ENCODE results near the gene ACHE.
"Not testable (repeated sequence)": the region's sequence is repeated elsewhere in the genome, so short reads cannot be mapped to it uniquely, and the experiment has no call there.

ACHE gene

DNA sequence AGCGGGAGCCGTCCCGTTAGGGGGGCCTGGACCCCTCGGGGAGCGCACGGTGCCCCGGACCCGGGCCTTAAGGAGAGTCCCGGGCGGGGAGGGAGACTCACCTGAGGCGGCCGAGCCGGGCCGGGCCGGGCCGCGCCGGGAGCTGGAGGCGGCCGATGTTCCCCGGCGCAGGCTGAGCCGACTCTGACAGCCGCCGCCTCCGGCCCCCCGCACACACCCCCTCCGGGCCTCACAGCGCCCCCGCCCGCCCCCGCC lies at the start of gene ACHE:
TSS of gene ACHE (minus strand) at position 188 of the 255 bp plus-strand sequence. CDS start 1,656 bp downstream, outside the sequence.
- H3K27me3 ChIP-seq (ENCODE audit: control insufficient read depth in 2 of 2, insufficient read depth in 2 of 2, low read length in 2 of 2), result peaks cover 7 to 10% of the 10 kb centered on the region in 2 donors
- peak within 1 kb of the TSS; percentile 43 to 75 for H3K27ac ChIP-seq (ENCODE audit: low read depth in 2 of 2, low read length in 2 of 2)
- no peaks in the 10 kb centered on the region for H3K36me3 ChIP-seq (ENCODE audit: control insufficient read depth in 2 of 2, insufficient read depth in 2 of 2, low read length in 2 of 2)
- H3K9ac ChIP-seq (ENCODE audit: low read depth in 1 of 2, low read length in 2 of 2), result peak within 1 kb of the TSS; percentile 14 to 65
- no peaks in the 10 kb centered on the region for H3K9me3 ChIP-seq (ENCODE audit: control insufficient read depth in 2 of 2, low read length in 2 of 2)
- H3K4me3 ChIP-seq (ENCODE audit: low read length in 2 of 2), result peak within 1 kb of the TSS; percentile 64 to 65
- H3K4me1 ChIP-seq (ENCODE audit: control insufficient read depth in 2 of 2, insufficient read depth in 2 of 2, low read length in 2 of 2), result peaks cover 24 to 30% of the 10 kb centered on the region in 2 donors

DNA sequence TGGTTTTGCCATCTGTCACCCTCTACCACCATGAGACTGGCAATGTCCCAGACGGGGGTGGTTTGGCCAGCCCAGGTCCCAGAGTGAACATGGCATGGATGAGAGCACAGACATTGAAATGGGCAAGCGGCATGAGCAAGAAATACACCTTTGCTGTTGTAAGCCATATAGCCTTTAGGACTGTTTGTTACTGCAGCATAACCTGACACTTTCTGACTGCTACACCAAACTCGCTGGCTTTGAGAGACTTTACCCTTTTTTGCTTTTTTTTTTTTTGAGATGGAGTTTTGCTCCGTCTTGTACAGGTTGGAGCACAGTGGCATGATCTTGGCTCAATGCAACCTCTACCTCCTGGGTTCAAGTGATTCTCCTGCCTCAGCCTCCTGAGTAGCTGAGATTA lies 48.5 kb upstream of the ACHE start:
- Histone ChIP-seq H3K9ac (ENCODE audit: low read depth in 1 of 2, low read length in 2 of 2) (no peak overlapping the region), H3K4me1 (ENCODE audit: control insufficient read depth in 2 of 2, insufficient read depth in 2 of 2, low read length in 2 of 2) (peaks cover 6 to 15% of the 10 kb centered on the region in 2 donors), H3K9me3 (ENCODE audit: control insufficient read depth in 2 of 2, low read length in 2 of 2) (peaks cover 0 to 2% of the 10 kb centered on the region in 2 donors), H3K27me3 (ENCODE audit: control insufficient read depth in 2 of 2, insufficient read depth in 2 of 2, low read length in 2 of 2) (peaks cover 0 to 2% of the 10 kb centered on the region in 2 donors), H3K27ac (ENCODE audit: low read depth in 2 of 2, low read length in 2 of 2) (no peak overlapping the region), H3K4me3 (ENCODE audit: low read length in 2 of 2) (no peak overlapping the region), H3K36me3 (ENCODE audit: control insufficient read depth in 2 of 2, insufficient read depth in 2 of 2, low read length in 2 of 2) (no peaks in the 10 kb centered on the region)

- H3K4me3 ChIP-seq (ENCODE audit: low read length in 2 of 2), result no peak overlapping the region
- H3K9ac ChIP-seq (ENCODE audit: low read depth in 1 of 2, low read length in 2 of 2), result no peak overlapping the region
- H3K27me3 ChIP-seq (ENCODE audit: control insufficient read depth in 2 of 2, insufficient read depth in 2 of 2, low read length in 2 of 2), result no peaks in the 10 kb centered on the region
- peaks cover 0 to 2% of the 10 kb centered on the region in 2 donors for H3K9me3 ChIP-seq (ENCODE audit: control insufficient read depth in 2 of 2, low read length in 2 of 2)
- H3K4me1 ChIP-seq (ENCODE audit: control insufficient read depth in 2 of 2, insufficient read depth in 2 of 2, low read length in 2 of 2), result peaks cover 6 to 11% of the 10 kb centered on the region in 2 donors
- H3K36me3 ChIP-seq (ENCODE audit: control insufficient read depth in 2 of 2, insufficient read depth in 2 of 2, low read length in 2 of 2), result no peaks in the 10 kb centered on the region
- H3K27ac ChIP-seq (ENCODE audit: low read depth in 2 of 2, low read length in 2 of 2), result no peak overlapping the region
Measured at GRCh38 chr7:100943693-100944092, 48.0 kb upstream of the ACHE start.

- H3K9ac ChIP-seq (ENCODE audit: low read depth in 1 of 2, low read length in 2 of 2), result peak overlapping the region; percentile 41 to 48
- peaks cover 0 to 2% of the 10 kb centered on the region in 2 donors for H3K9me3 ChIP-seq (ENCODE audit: control insufficient read depth in 2 of 2, low read length in 2 of 2)
- H3K27ac ChIP-seq (ENCODE audit: low read depth in 2 of 2, low read length in 2 of 2), result peak overlapping the region; percentile 38 to 77
- no peak overlapping the region for H3K4me3 ChIP-seq (ENCODE audit: low read length in 2 of 2)
- no peaks in the 10 kb centered on the region for H3K36me3 ChIP-seq (ENCODE audit: control insufficient read depth in 2 of 2, insufficient read depth in 2 of 2, low read length in 2 of 2)
- peaks cover 6 to 11% of the 10 kb centered on the region in 2 donors for H3K4me1 ChIP-seq (ENCODE audit: control insufficient read depth in 2 of 2, insufficient read depth in 2 of 2, low read length in 2 of 2)
- no peaks in the 10 kb centered on the region for H3K27me3 ChIP-seq (ENCODE audit: control insufficient read depth in 2 of 2, insufficient read depth in 2 of 2, low read length in 2 of 2)
Measured at GRCh38 chr7:100942045-100942774, 46.5 kb upstream of the ACHE start.

- H3K27me3 ChIP-seq (ENCODE audit: control insufficient read depth in 2 of 2, insufficient read depth in 2 of 2, low read length in 2 of 2); H3K4me3 ChIP-seq (ENCODE audit: low read length in 2 of 2); H3K4me1 ChIP-seq (ENCODE audit: control insufficient read depth in 2 of 2, insufficient read depth in 2 of 2, low read length in 2 of 2); H3K9ac ChIP-seq (ENCODE audit: low read depth in 1 of 2, low read length in 2 of 2); H3K36me3 ChIP-seq (ENCODE audit: control insufficient read depth in 2 of 2, insufficient read depth in 2 of 2, low read length in 2 of 2); H3K27ac ChIP-seq (ENCODE audit: low read depth in 2 of 2, low read length in 2 of 2); H3K9me3 ChIP-seq (ENCODE audit: control insufficient read depth in 2 of 2, low read length in 2 of 2): not testable (repeated sequence)
Measured at GRCh38 chr7:100936167-100936566, 40.5 kb upstream of the ACHE start.

- H3K27me3 ChIP-seq (ENCODE audit: control insufficient read depth in 2 of 2, insufficient read depth in 2 of 2, low read length in 2 of 2); H3K36me3 ChIP-seq (ENCODE audit: control insufficient read depth in 2 of 2, insufficient read depth in 2 of 2, low read length in 2 of 2); H3K4me1 ChIP-seq (ENCODE audit: control insufficient read depth in 2 of 2, insufficient read depth in 2 of 2, low read length in 2 of 2); H3K9me3 ChIP-seq (ENCODE audit: control insufficient read depth in 2 of 2, low read length in 2 of 2); H3K9ac ChIP-seq (ENCODE audit: low read depth in 1 of 2, low read length in 2 of 2); H3K27ac ChIP-seq (ENCODE audit: low read depth in 2 of 2, low read length in 2 of 2); H3K4me3 ChIP-seq (ENCODE audit: low read length in 2 of 2): not testable (repeated sequence)
Measured at GRCh38 chr7:100935381-100935780, 39.7 kb upstream of the ACHE start.

GRCh38 chr7:100933734-100934133 lies 38.0 kb upstream of the ACHE start:
- Histone ChIP-seq H3K4me3 (ENCODE audit: low read length in 2 of 2) (no peak overlapping the region), H3K27ac (ENCODE audit: low read depth in 2 of 2, low read length in 2 of 2) (no peak overlapping the region), H3K9ac (ENCODE audit: low read depth in 1 of 2, low read length in 2 of 2) (no peak overlapping the region), H3K36me3 (ENCODE audit: control insufficient read depth in 2 of 2, insufficient read depth in 2 of 2, low read length in 2 of 2) (no peaks in the 10 kb centered on the region), H3K9me3 (ENCODE audit: control insufficient read depth in 2 of 2, low read length in 2 of 2) (no peaks in the 10 kb centered on the region), H3K4me1 (ENCODE audit: control insufficient read depth in 2 of 2, insufficient read depth in 2 of 2, low read length in 2 of 2) (no peaks in the 10 kb centered on the region), H3K27me3 (ENCODE audit: control insufficient read depth in 2 of 2, insufficient read depth in 2 of 2, low read length in 2 of 2) (peaks cover 2 to 4% of the 10 kb centered on the region in 2 donors)

GRCh38 chr7:100929808-100930174 lies 34.1 kb upstream of the ACHE start:
- Histone ChIP-seq H3K27me3 (ENCODE audit: control insufficient read depth in 2 of 2, insufficient read depth in 2 of 2, low read length in 2 of 2) (peaks cover 2 to 4% of the 10 kb centered on the region in 2 donors), H3K9ac (ENCODE audit: low read depth in 1 of 2, low read length in 2 of 2) (no peak overlapping the region), H3K4me3 (ENCODE audit: low read length in 2 of 2) (no peak overlapping the region), H3K9me3 (ENCODE audit: control insufficient read depth in 2 of 2, low read length in 2 of 2) (no peaks in the 10 kb centered on the region), H3K4me1 (ENCODE audit: control insufficient read depth in 2 of 2, insufficient read depth in 2 of 2, low read length in 2 of 2) (no peaks in the 10 kb centered on the region), H3K36me3 (ENCODE audit: control insufficient read depth in 2 of 2, insufficient read depth in 2 of 2, low read length in 2 of 2) (no peaks in the 10 kb centered on the region), H3K27ac (ENCODE audit: low read depth in 2 of 2, low read length in 2 of 2) (no peak overlapping the region)

DNA sequence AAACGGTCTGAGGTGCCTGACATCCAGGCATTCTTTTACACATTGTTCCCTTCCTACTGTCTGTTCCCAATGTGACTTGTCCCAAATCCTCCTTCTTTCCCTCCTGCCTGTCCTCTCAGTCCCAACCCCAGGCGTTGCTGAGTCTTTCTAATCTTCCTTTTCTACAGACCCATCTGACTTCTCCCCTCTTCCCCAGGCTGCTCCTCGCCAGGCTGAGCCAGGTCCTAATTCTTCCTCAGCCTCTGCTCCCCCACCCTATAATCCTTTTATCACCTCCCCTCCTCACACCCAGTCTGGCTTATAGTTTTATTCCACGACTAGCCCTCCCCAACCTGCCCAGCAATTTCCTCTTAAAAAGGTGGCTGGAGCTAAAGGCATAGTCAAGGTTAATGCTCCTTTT lies 27.9 kb upstream of the ACHE start:
- H3K9me3 ChIP-seq (ENCODE audit: control insufficient read depth in 2 of 2, low read length in 2 of 2); H3K4me1 ChIP-seq (ENCODE audit: control insufficient read depth in 2 of 2, insufficient read depth in 2 of 2, low read length in 2 of 2); H3K36me3 ChIP-seq (ENCODE audit: control insufficient read depth in 2 of 2, insufficient read depth in 2 of 2, low read length in 2 of 2); H3K4me3 ChIP-seq (ENCODE audit: low read length in 2 of 2); H3K9ac ChIP-seq (ENCODE audit: low read depth in 1 of 2, low read length in 2 of 2); H3K27ac ChIP-seq (ENCODE audit: low read depth in 2 of 2, low read length in 2 of 2); H3K27me3 ChIP-seq (ENCODE audit: control insufficient read depth in 2 of 2, insufficient read depth in 2 of 2, low read length in 2 of 2): not testable (repeated sequence)

DNA sequence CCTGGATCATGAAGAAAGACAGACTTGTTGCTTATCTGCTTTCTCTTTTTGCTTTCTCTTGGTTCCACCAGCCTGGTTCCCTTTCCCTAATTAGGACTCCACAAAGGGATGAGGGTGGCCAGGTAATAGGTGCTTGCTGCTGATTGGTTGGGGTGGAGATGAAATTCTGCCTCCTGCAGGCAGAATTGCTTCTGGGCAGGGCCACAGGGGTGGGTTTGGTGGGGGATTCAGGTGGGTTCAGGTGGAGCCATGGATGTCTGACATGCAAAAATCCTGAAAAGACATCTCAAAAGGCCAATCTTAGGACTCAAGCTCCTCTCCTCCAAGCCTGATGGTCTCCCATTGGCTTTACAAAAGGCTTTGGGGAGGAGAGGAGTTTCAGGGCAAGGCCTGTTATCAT lies 25.4 kb upstream of the ACHE start:
- H3K27me3 ChIP-seq (ENCODE audit: control insufficient read depth in 2 of 2, insufficient read depth in 2 of 2, low read length in 2 of 2), result peaks cover 0 to 1% of the 10 kb centered on the region in 2 donors
- H3K4me1 ChIP-seq (ENCODE audit: control insufficient read depth in 2 of 2, insufficient read depth in 2 of 2, low read length in 2 of 2), result peaks cover 0 to 3% of the 10 kb centered on the region in 2 donors
- no peaks in the 10 kb centered on the region for H3K9me3 ChIP-seq (ENCODE audit: control insufficient read depth in 2 of 2, low read length in 2 of 2)
- no peak overlapping the region for H3K4me3 ChIP-seq (ENCODE audit: low read length in 2 of 2)
- H3K36me3 ChIP-seq (ENCODE audit: control insufficient read depth in 2 of 2, insufficient read depth in 2 of 2, low read length in 2 of 2), result no peaks in the 10 kb centered on the region
- H3K27ac ChIP-seq (ENCODE audit: low read depth in 2 of 2, low read length in 2 of 2), result no peak overlapping the region
- no peak overlapping the region for H3K9ac ChIP-seq (ENCODE audit: low read depth in 1 of 2, low read length in 2 of 2)
